Colonic mucosa (tissue), 4 donors: ENCODE data around the gene TCERG1. TPM values are rescaled to one million over a fixed set of nuclear protein-coding genes. Genes with fewer than 3 reads are reported as not detected.

Experiments
- DNase-seq: peaks from one replicate; pipeline ENCODE4 v3.0.0-alpha.2; 2020
- H3K27ac ChIP-seq: fragments of 200-600 bp; one replicate; pipeline ENCODE4 v1.8.0; 2021
- H3K27me3 ChIP-seq: fragments of 200-600 bp; one replicate; pipeline ENCODE4 v1.8.0; 2021
- H3K36me3 ChIP-seq: fragments of 200-600 bp; one replicate; pipeline ENCODE4 v1.8.0; 2021
- H3K4me1 ChIP-seq: fragments of 200-600 bp; one replicate; pipeline ENCODE4 v1.8.0; 2021; ENCODE audit warnings: mild to moderate bottlenecking
- H3K4me3 ChIP-seq: fragments of 200-600 bp; one replicate; pipeline ENCODE4 v1.8.0; 2021
- H3K9ac ChIP-seq, 2 donors: one replicate each; pipeline ENCODE4 v1.7.0; 2013; ENCODE audit warnings: control low read depth in 2 of 2, low read depth in 2 of 2, low read length in 2 of 2
- H3K9me3 ChIP-seq: fragments of 200-600 bp; one replicate; pipeline ENCODE4 v1.8.0; 2021
- CTCF ChIP-seq: fragments of 200-600 bp; IDR thresholded peaks from one replicate; pipeline ENCODE4 v1.8.0; 2022; ENCODE audit warnings: antibody characterized with exemption, mild to moderate bottlenecking
- intact Hi-C: fragments of 100-400 bp; cut with DNase I; formaldehyde crosslinking; loops from one replicate; pipeline ENCODE4 v1.14.1; 2022
- total RNA-seq, 2 donors: library from RNA; stranded (reverse); fragmentation: NEBNext Ultra II Directional in 1 of 2; extraction: Animal tissue kit (Norgen Biotek cat#: 25700) in 1 of 2; gene quantifications; one replicate each; pipeline ENCODE4 v1.2.1, GENCODE V29; 2021
- donor health status: healthy.
- donor health status: DM: no; HTN: no; CAD: no.
- donor health status: DM: no; HTN: no; CAD: no.

The TCERG1 gene
- total RNA-seq, 2 donors from 2014 or later, result 54.0 to 61.7 TPM

DNA sequence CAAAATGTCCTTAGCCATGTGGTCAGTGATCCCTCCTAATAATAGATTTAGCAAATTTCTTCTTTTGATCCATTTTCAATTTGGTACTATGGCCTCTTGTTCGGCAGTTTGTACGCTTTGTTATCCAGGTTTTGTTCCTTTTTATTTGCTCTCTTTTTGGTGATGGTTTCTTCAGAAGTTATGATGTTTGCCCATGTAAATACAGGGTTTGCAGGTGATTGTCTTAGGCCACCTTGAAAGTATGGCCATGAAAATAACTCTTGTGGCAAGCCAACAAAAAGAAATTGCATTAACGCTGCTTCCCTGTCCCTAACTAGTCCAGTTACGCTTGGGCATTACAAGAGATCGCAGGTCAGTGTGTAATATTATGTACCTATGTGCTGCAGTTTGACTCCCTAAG lies 60.3 kb downstream of the TCERG1 start:
- Histone ChIP-seq H3K4me1 (no peaks in the 10 kb centered on the region), H3K27me3 (no peaks in the 10 kb centered on the region), H3K27ac (no peak overlapping the region), H3K36me3 (peaks cover 24% of the 10 kb centered on the region), H3K9ac (no peak overlapping the region), H3K4me3 (no peak overlapping the region), H3K9me3 (no peaks in the 10 kb centered on the region)
- no peak for TF ChIP-seq CTCF
- intact Hi-C loops, result no loop called here
- no peak for DNase-seq

DNA sequence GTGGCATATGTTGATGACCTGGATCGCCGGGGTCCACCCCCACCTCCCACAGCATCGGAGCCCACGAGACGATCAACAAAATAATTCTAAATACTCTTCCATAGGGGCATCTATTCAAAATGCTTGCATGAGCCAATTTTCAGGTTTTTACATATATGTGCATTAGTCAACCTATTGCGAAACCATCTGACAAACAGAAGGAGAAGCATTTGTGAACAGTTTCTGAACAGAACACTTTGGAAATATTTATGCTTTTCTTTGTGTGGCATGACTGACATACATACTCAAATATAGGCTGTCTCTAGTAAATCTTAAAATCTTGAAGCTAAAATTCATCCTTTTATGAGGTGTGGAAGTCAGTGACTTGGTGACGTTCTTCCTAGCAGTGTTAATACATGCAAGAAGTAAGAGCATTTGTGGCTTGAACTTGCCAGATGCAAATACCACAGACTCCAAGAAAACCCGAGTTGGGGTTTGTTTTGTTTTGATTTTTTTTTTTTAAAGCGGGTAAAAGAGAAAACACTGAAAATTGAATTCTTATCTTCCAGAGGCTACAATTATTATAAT lies 63.5 kb downstream of the TCERG1 start:
- no peaks in the 10 kb centered on the region for H3K27me3 ChIP-seq
- no peaks in the 10 kb centered on the region for H3K4me1 ChIP-seq
- no peaks in the 10 kb centered on the region for H3K9me3 ChIP-seq
- no peak overlapping the region for H3K9ac ChIP-seq
- H3K27ac ChIP-seq, result no peak overlapping the region
- no peak for TF ChIP-seq CTCF
- H3K4me3 ChIP-seq, result no peak overlapping the region
- intact Hi-C loops, result no loop called here
- DNase-seq, result no peak
- peaks cover 24% of the 10 kb centered on the region for H3K36me3 ChIP-seq

DNA sequence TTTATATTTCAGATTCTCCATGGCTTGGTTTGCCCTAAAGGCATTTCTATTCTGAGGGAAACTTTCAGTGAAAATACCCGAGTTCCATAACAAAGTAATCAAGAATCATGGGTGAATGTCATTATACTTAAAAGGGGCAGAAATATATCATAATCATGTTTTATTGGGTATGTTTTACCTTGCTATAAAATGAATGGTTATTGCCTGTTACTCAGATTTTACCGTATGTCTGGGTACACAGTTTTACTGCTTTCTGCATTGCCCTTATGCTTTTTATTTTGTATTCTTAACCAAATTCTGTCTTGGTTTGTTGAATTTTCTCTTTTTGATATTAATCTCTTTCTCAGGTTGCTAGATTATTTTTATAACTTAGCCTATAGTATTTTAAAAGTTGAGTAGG lies 66.3 kb downstream of the TCERG1 start:
- H3K27ac ChIP-seq, result no peak overlapping the region

DNA sequence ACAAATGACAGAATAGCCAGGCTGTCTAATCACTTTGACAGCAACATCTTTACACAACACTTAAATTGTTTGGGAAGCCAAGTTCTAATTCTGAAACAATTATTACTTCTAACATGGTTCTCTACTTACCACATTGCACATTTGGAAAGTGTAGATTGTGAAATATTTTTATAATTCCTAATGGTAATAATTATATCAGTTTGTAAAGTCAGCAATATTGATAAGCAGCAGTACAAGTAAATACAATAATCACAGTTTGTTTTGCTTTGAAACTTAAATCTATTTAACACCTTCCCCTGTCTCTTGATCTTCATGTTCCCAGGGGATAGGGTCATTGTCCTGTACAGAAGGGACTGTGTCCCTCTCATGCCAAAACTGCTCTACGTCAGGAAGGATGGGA lies 67.4 kb downstream of the TCERG1 start:
- Histone ChIP-seq H3K36me3 (peaks cover 14% of the 10 kb centered on the region), H3K27me3 (no peaks in the 10 kb centered on the region), H3K9ac (no peak overlapping the region), H3K27ac (no peak overlapping the region), H3K4me3 (no peak overlapping the region), H3K4me1 (no peaks in the 10 kb centered on the region), H3K9me3 (no peaks in the 10 kb centered on the region)
- TF ChIP-seq CTCF, result no peak
- no peak for DNase-seq
- intact Hi-C loops, result no loop called here

More for the DNA sequence above, 66.3 kb downstream of the TCERG1 start:
- Histone ChIP-seq H3K36me3 (peaks cover 14% of the 10 kb centered on the region), H3K9ac (no peak overlapping the region), H3K9me3 (no peaks in the 10 kb centered on the region), H3K4me1 (no peaks in the 10 kb centered on the region), H3K4me3 (no peak overlapping the region), H3K27me3 (no peaks in the 10 kb centered on the region)
- DNase-seq, result no peak
- TF ChIP-seq CTCF, result no peak
- intact Hi-C loops, result no loop called here

DNA sequence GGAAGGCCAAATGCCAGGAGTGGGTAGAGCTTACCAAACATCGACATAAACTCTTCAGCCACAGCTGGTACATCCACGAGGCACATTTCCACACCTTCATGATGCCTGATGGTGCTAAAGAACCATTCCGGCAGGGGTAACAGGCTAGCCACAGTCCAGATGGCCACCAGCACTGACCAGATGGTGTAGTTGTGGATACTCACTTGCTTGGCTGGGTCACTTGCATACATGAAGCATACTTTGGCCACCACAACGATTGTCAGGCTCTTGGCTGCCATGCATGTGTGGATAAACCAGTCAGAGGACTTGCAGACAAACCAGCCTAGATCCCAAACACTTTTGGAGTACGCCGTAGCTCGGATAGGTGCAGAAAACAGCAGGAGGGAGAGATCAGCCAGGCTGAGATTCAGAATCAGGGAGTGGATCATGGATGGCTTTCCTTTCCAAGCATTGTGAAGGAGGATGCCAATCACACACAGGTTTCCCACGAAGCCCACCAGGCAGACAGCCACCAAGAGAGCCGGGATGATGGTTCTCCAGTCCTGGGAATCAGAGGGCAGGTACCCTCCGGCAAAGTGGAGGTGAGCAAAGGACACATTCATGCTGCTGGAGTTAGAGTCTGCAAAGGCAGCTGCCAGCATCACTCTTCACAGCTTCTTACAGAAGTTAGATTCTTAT lies 68.5 kb downstream of the TCERG1 start:
- no peak overlapping the region for H3K27ac ChIP-seq
- intact Hi-C loops, result no loop called here

More for the DNA sequence above, 68.5 kb downstream of the TCERG1 start:
- no peak overlapping the region for H3K4me3 ChIP-seq
- H3K9ac ChIP-seq, result no peak overlapping the region
- H3K9me3 ChIP-seq, result no peaks in the 10 kb centered on the region
- H3K36me3 ChIP-seq, result peaks cover 6% of the 10 kb centered on the region
- no peaks in the 10 kb centered on the region for H3K27me3 ChIP-seq
- no peak for TF ChIP-seq CTCF
- DNase-seq, result no peak
- H3K4me1 ChIP-seq, result no peaks in the 10 kb centered on the region
